Retinal pigment epithelial cell (primary cell): ENCODE measurements around the gene TENM3.
A peak's percentile ranks its signal among the peaks of the same experiment; 100 is the strongest.

Experiments used
- DNase-seq: peaks from one replicate; pipeline ENCODE4 v3.0.0-alpha.2; 2010; ENCODE audit warnings: low read depth
- H3K4me3 ChIP-seq: 2 replicates; pipeline ENCODE4 v1.5.1; 2011; ENCODE audit warnings: mild to moderate bottlenecking, low read length, control low read depth, moderate library complexity
- TF ChIP-seq, protein P1 (sequence below): conservative IDR thresholded peaks from 2 replicates; pipeline ENCODE4 v1.5.1; 2011; ENCODE audit warnings: low read depth, low read length, control low read depth, inconsistent platforms

TENM3 gene

GRCh38 chr4:182475539-182475938 lies 232.3 kb downstream of the TENM3 start:
- H3K4me3 ChIP-seq, result no peak overlapping the region

GRCh38 chr4:182478475-182478874 lies 235.3 kb downstream of the TENM3 start:
- no peak overlapping the region for H3K4me3 ChIP-seq
- peak; percentile 3 for DNase-seq
- TF ChIP-seq, protein P1, sequence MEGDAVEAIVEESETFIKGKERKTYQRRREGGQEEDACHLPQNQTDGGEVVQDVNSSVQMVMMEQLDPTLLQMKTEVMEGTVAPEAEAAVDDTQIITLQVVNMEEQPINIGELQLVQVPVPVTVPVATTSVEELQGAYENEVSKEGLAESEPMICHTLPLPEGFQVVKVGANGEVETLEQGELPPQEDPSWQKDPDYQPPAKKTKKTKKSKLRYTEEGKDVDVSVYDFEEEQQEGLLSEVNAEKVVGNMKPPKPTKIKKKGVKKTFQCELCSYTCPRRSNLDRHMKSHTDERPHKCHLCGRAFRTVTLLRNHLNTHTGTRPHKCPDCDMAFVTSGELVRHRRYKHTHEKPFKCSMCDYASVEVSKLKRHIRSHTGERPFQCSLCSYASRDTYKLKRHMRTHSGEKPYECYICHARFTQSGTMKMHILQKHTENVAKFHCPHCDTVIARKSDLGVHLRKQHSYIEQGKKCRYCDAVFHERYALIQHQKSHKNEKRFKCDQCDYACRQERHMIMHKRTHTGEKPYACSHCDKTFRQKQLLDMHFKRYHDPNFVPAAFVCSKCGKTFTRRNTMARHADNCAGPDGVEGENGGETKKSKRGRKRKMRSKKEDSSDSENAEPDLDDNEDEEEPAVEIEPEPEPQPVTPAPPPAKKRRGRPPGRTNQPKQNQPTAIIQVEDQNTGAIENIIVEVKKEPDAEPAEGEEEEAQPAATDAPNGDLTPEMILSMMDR, result peak; percentile 62

More at GRCh38 chr4:182475539-182475938, 232.3 kb downstream of the TENM3 start:
- DNase-seq, result no peak
- TF ChIP-seq, protein P1, result no peak

- H3K4me3 ChIP-seq, result no peak overlapping the region
- TF ChIP-seq, protein P1, result no peak
- DNase-seq, result no peak
Observed at GRCh38 chr4:182483685-182484084, 240.5 kb downstream of the TENM3 start.

GRCh38 chr4:182486881-182487280 lies 243.7 kb downstream of the TENM3 start:
- TF ChIP-seq, protein P1, result no peak
- no peak for DNase-seq
- H3K4me3 ChIP-seq, result no peak overlapping the region

- TF ChIP-seq, protein P1, result no peak
- H3K4me3 ChIP-seq, result no peak overlapping the region
- no peak for DNase-seq
Observed at GRCh38 chr4:182488896-182489295, 245.7 kb downstream of the TENM3 start.

GRCh38 chr4:182489607-182490006 lies 246.4 kb downstream of the TENM3 start:
- TF ChIP-seq, protein P1, result no peak
- no peak for DNase-seq
- H3K4me3 ChIP-seq, result no peak overlapping the region

DNA sequence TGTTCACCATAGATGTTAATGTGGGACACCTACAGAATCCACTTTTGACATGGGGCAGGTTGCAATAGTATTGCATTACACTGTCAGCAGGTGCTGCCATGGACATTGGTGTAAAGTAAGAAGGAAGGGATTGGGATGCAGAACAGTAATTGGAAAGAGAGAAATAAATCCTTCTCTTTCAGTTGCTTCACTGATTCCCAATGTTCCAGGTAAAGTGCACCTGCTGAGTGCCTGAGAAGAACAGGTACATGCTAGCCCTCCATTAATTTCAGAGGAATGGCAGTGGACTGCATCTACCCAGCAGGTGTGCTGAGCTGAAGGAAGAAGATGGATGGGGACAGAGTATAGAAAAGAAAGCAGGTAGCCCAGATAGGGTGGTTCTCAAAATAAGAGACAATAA lies 248.5 kb downstream of the TENM3 start:
- DNase-seq, result no peak
- H3K4me3 ChIP-seq, result no peak overlapping the region
- TF ChIP-seq, protein P1, result no peak
